CD4-positive, alpha-beta T cell (primary cell): ENCODE data around the gene GNB3. TPM values are rescaled to one million over a fixed set of nuclear protein-coding genes. Genes with fewer than 3 reads are reported as not detected.

Experiments
- ATAC-seq: fragments of 200-7000 bp; cut with Tn5 transposase; one replicate; pipeline ENCODE4 v1.10.0; 2022; ENCODE audit warnings: mild to moderate bottlenecking; ENCODE audit not compliant: poor library complexity
- CTCF ChIA-PET: fragments of 350-600 bp; sonication (Branson Sonifier 250); formaldehyde crosslinking; loops from one replicate; lab custom pipeline; 2021; ENCODE audit warnings: antibody characterized with exemption, inconsistent platforms; lab: Charles Lee
- POLR2A ChIA-PET: fragments of 350-600 bp; sonication (Branson Sonifier 250); formaldehyde crosslinking; loops from one replicate; lab custom pipeline; 2021; ENCODE audit warnings: antibody characterized with exemption, inconsistent platforms; lab: Charles Lee
- DNase-seq, 14 experiments: peaks; one replicate each; pipeline ENCODE4 v3.0.0-alpha.2; 2013 to 2020; ENCODE audit warnings: mixed read lengths in 2 of 14
- H3K27ac ChIP-seq, 2 donors: one replicate each; pipeline versions ENCODE4 v1.5.1 to v1.7.0; 2013; ENCODE audit warnings: low read length in 2 of 2, low read depth in 1 of 2, mild to moderate bottlenecking in 1 of 2
- H3K27me3 ChIP-seq, 2 experiments: 1 replicate in 1 of 2; 2 replicates in 1 of 2; pipeline versions ENCODE4 v1.6.1 to v1.7.0; 2013; ENCODE audit warnings: low read length in 2 of 2, control low read depth in 1 of 2, mild to moderate bottlenecking in 1 of 2, moderate library complexity in 1 of 2; ENCODE audit not compliant: insufficient read depth in 2 of 2, control insufficient read depth in 1 of 2
- H3K36me3 ChIP-seq: one replicate; pipeline ENCODE4 v1.6.1; 2013; ENCODE audit warnings: low read length, control low read depth; ENCODE audit not compliant: insufficient read depth
- H3K4me1 ChIP-seq: one replicate; pipeline ENCODE4 v1.6.1; 2013; ENCODE audit warnings: low read length, control low read depth; ENCODE audit not compliant: insufficient read depth
- H3K4me3 ChIP-seq: one replicate; pipeline ENCODE4 v1.5.1; 2013; ENCODE audit warnings: mild to moderate bottlenecking, low read length, moderate library complexity
- H3K9me3 ChIP-seq, 2 experiments: 1 replicate in 1 of 2; 2 replicates in 1 of 2; pipeline versions ENCODE4 v1.6.1 to v1.7.0; 2013; ENCODE audit warnings: low read length in 2 of 2, mild to moderate bottlenecking in 2 of 2, control low read depth in 1 of 2, moderate library complexity in 1 of 2; ENCODE audit not compliant: control insufficient read depth in 1 of 2, insufficient read depth in 1 of 2
- H3K27ac Mint-ChIP-seq: one replicate; pipeline ENCODE4 v1.8.0; 2020; ENCODE audit warnings: mixed read lengths
- H3K27me3 Mint-ChIP-seq: one replicate; pipeline ENCODE4 v1.8.0; 2021; ENCODE audit warnings: mixed read lengths
- H3K36me3 Mint-ChIP-seq: one replicate; pipeline ENCODE4 v1.8.0; 2021; ENCODE audit warnings: low read depth, mixed read lengths
- H3K4me1 Mint-ChIP-seq: one replicate; pipeline ENCODE4 v1.8.0; 2021; ENCODE audit warnings: low read depth, mixed read lengths
- H3K4me3 Mint-ChIP-seq: one replicate; pipeline ENCODE4 v1.8.0; 2020; ENCODE audit warnings: mild to moderate bottlenecking, mixed read lengths
- H3K9me3 Mint-ChIP-seq: one replicate; pipeline ENCODE4 v1.8.0; 2020; ENCODE audit warnings: mixed read lengths
- intact Hi-C, 2 experiments: fragments of 100-400 bp; cut with DNase I in 1 of 2; cut with micrococcal nuclease in 1 of 2; formaldehyde crosslinking; loops; one replicate each; pipeline versions ENCODE4 v1.15.1 to v1.9.0; 2023 to 2025; cut with DNase I, micrococcal nuclease
- total RNA-seq, 174 experiments: library from RNA in 2 of 174; stranded (reverse) in 2 of 174; gene quantifications; one replicate each; pipeline ENCODE4 v1.2.3 and lab custom pipeline; 2021 to 2026
- TF ChIP-seq, protein P1 (sequence below): fragments of 200-600 bp; IDR thresholded peaks from one replicate; pipeline ENCODE4 v1.8.0; 2022; ENCODE audit warnings: antibody characterized with exemption, mild to moderate bottlenecking

The GNB3 gene
- total RNA-seq, 2 experiments from 2014 or later, result 0.75 to 0.85 TPM

DNA sequence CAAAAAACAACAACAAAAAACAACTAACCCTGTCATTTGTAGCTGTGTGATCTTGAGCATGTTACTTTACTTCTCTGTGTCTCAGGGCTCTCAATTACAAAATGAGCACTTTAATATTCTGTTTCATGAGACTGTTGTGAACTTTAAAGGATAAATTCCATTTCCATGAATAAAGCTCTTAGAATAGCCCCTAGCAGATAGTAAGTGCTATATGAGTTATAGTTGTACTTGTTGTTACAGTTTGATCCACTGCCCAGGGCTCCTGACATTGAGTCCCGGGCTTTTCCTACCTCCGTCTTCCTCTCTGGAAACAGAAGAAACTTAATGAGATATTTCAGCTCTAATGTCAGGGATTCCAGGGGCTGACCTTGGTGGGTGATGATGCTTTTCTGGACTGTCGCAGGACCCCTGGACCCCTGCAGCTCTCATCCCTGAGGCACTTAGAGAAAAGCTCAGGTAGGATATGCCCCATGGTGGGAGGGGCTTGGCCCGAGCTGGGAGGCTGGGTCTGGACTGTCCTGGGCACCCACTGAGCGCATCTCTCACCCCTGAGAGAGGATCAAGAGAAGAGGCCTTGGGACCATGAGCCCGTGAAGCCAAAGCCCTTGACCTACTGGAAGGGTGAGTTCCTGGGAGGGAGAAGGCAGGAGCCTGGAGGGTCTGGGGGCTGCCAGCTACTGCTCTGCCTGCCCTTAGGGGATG, 7.4 kb upstream of the GNB3 start:
- Histone ChIP-seq H3K4me1 (peaks cover 19% of the 10 kb centered on the region), H3K4me3 (no peak overlapping the region), H3K27ac (no peak overlapping the region), H3K27me3 (peaks cover 0 to 10% of the 10 kb centered on the region in 2 experiments), H3K9me3 (peaks cover 0 to 6% of the 10 kb centered on the region in 2 experiments), H3K36me3 (no peaks in the 10 kb centered on the region)
- DNase-seq (peak in 1 of 14 experiments; percentile 17), ATAC-seq (no peak)
- ChIA-PET POLR2A (interaction anchor here (1.3 to 1.4 kb wide), 2 partner anchors 20 to 81 kb away, joined by 3 to 5 read pairs; partner anchors contain the start of gene MLF2), CTCF (interaction anchor here (1.6 kb wide), 1 partner anchor 80 kb away, joined by 4 read pairs; the partner anchor contains the start of gene MLF2)
- no peak overlapping the region for H3K4me3 Mint-ChIP-seq
- H3K36me3 Mint-ChIP-seq, result no peaks in the 10 kb centered on the region
- peaks cover 4% of the 10 kb centered on the region for H3K27me3 Mint-ChIP-seq
- intact Hi-C loops, result no loop called here
- H3K9me3 Mint-ChIP-seq, result no peaks in the 10 kb centered on the region
- TF ChIP-seq, protein P1, sequence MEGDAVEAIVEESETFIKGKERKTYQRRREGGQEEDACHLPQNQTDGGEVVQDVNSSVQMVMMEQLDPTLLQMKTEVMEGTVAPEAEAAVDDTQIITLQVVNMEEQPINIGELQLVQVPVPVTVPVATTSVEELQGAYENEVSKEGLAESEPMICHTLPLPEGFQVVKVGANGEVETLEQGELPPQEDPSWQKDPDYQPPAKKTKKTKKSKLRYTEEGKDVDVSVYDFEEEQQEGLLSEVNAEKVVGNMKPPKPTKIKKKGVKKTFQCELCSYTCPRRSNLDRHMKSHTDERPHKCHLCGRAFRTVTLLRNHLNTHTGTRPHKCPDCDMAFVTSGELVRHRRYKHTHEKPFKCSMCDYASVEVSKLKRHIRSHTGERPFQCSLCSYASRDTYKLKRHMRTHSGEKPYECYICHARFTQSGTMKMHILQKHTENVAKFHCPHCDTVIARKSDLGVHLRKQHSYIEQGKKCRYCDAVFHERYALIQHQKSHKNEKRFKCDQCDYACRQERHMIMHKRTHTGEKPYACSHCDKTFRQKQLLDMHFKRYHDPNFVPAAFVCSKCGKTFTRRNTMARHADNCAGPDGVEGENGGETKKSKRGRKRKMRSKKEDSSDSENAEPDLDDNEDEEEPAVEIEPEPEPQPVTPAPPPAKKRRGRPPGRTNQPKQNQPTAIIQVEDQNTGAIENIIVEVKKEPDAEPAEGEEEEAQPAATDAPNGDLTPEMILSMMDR, result no peak
- H3K27ac Mint-ChIP-seq, result no peak overlapping the region
- peaks cover 6% of the 10 kb centered on the region for H3K4me1 Mint-ChIP-seq

DNA sequence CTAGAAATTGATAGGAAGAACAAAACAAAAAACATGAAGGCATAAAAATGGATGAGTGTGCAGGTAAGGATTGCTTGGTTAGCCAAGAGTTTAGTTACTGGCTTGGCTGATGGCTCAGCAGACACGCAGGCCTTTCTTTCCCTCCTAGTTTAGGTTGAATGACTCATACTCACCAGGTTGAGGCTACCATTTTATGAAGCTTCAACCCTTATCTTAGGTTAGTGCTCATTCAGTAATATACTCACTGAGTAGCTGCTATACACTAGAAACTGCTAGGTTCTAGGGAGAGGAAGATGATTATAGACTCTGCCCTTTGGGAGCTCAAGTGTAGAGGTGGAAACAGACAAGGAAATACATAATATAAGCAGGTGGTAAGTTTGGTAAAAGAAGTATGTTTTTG, 6.5 kb upstream of the GNB3 start:
- intact Hi-C loops, result no loop called here
- no peak overlapping the region for H3K27ac Mint-ChIP-seq
- ATAC-seq, result no peak
- CTCF ChIA-PET, result interaction anchor here (2.6 kb wide), 1 partner anchor 67 kb away, joined by 9 read pairs; no protein-coding TSS in a partner anchor
- TF ChIP-seq, protein P1, result no peak
- no peak for DNase-seq
- H3K36me3 Mint-ChIP-seq, result no peaks in the 10 kb centered on the region
- Histone ChIP-seq H3K27ac (no peak overlapping the region), H3K4me3 (no peak overlapping the region), H3K4me1 (peaks cover 13% of the 10 kb centered on the region), H3K36me3 (no peaks in the 10 kb centered on the region), H3K27me3 (peaks cover 0 to 8% of the 10 kb centered on the region in 2 experiments), H3K9me3 (peaks cover 0 to 6% of the 10 kb centered on the region in 2 experiments)
- no peak overlapping the region for H3K4me3 Mint-ChIP-seq
- H3K4me1 Mint-ChIP-seq, result peaks cover 6% of the 10 kb centered on the region
- POLR2A ChIA-PET, result interaction anchor here (0.9 to 2.4 kb wide), 2 partner anchors 38 to 81 kb away, joined by 3 to 9 read pairs; partner anchors contain the start of genes MLF2 and SPSB2
- H3K27me3 Mint-ChIP-seq, result peaks cover 4% of the 10 kb centered on the region
- H3K9me3 Mint-ChIP-seq, result no peaks in the 10 kb centered on the region

DNA sequence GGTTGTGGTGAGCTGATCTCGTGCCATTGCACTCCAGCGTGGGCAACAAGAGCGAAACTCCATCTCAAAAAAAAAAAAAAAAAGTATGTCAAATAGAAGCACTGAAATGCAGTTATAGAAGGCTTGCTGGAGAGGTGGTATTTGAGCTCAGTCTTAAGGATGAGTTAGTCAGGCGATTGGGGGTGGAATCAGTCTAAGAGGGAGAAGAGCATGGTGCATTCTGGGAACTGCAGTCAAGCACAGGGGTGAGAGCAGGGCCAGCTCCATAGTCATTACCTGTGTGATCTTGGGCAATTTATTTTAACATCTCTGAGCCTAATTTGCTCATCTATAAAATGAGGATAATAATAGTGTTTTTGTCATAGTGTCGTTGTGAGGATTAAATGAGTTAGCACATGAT, 5.9 kb upstream of the GNB3 start:
- H3K27ac ChIP-seq, result no peak overlapping the region
- H3K4me1 ChIP-seq, result peaks cover 6% of the 10 kb centered on the region
- TF ChIP-seq, protein P1, result no peak
- POLR2A ChIA-PET, result interaction anchor here (0.9 to 2.4 kb wide), 2 partner anchors 38 to 82 kb away, joined by 3 to 9 read pairs; partner anchors contain the start of genes MLF2 and SPSB2
- Mint-ChIP-seq H3K36me3 (no peaks in the 10 kb centered on the region), H3K4me1 (peaks cover 6% of the 10 kb centered on the region), H3K4me3 (no peak overlapping the region), H3K27me3 (peaks cover 4% of the 10 kb centered on the region), H3K27ac (no peak overlapping the region), H3K9me3 (no peaks in the 10 kb centered on the region)
- no peaks in the 10 kb centered on the region for H3K36me3 ChIP-seq
- CTCF ChIA-PET, result interaction anchor here (1.2 to 2.6 kb wide), 8 partner anchors 14 to 126 kb away, joined by 3 to 11 read pairs (median 4); partner anchors contain the start of genes CDCA3, SPSB2 and USP5
- DNase-seq (no peak), ATAC-seq (no peak)
- intact Hi-C loops, result loop anchor here (1.0 kb wide), 1 partner anchor 82 kb away; the partner anchor contains the start of gene MLF2 (in 2 of the 2)
- H3K27me3 ChIP-seq, result peaks cover 0 to 3% of the 10 kb centered on the region in 2 experiments
- no peak overlapping the region for H3K4me3 ChIP-seq
- no peaks in the 10 kb centered on the region for H3K9me3 ChIP-seq
